ENCODE data around the gene ASRGL1. TPM values are rescaled to one million over a fixed set of nuclear protein-coding genes. Genes with fewer than 3 reads are reported as not detected.
A peak's percentile ranks its signal among the peaks of the same experiment; 100 is the strongest.

ASRGL1 gene
- polyA plus RNA-seq, 2 donors = 0.45 to 1.3 TPM

GRCh38 chr11:62402960-62403730, 65.9 kb downstream of the ASRGL1 start:
- no peaks in the 10 kb centered on the region for H3K27me3 ChIP-seq (ENCODE audit: control insufficient read depth in 1 of 2, insufficient read depth in 2 of 2, low read length in 2 of 2)
- peaks cover 23 to 46% of the 10 kb centered on the region in 2 donors for H3K4me1 ChIP-seq (ENCODE audit: control insufficient read depth in 2 of 2, insufficient read depth in 2 of 2, low read length in 1 of 2)
- 40 to 56% methylated on average over 12 of the region's 12 CpGs for WGBS, 2 donors
- H3K27ac ChIP-seq (ENCODE audit: low read depth in 2 of 2, low read length in 1 of 2) = peak overlapping the region; percentile 91 to 94
- H3K36me3 ChIP-seq (ENCODE audit: control insufficient read depth in 2 of 2, insufficient read depth in 2 of 2, low read length in 1 of 2) = no peaks in the 10 kb centered on the region
- no peak overlapping the region for H3K4me3 ChIP-seq (ENCODE audit: low read depth in 1 of 2, low read length in 2 of 2)
- no peaks in the 10 kb centered on the region for H3K9me3 ChIP-seq (ENCODE audit: control insufficient read depth in 2 of 2, insufficient read depth in 1 of 2, low read depth in 1 of 2, low read length in 1 of 2)

- Histone ChIP-seq H3K36me3 (ENCODE audit: control insufficient read depth in 2 of 2, insufficient read depth in 2 of 2, low read length in 1 of 2) (no peaks in the 10 kb centered on the region), H3K4me1 (ENCODE audit: control insufficient read depth in 2 of 2, insufficient read depth in 2 of 2, low read length in 1 of 2) (peaks cover 19 to 34% of the 10 kb centered on the region in 2 donors), H3K9me3 (ENCODE audit: control insufficient read depth in 2 of 2, insufficient read depth in 1 of 2, low read depth in 1 of 2, low read length in 1 of 2) (no peaks in the 10 kb centered on the region), H3K27me3 (ENCODE audit: control insufficient read depth in 1 of 2, insufficient read depth in 2 of 2, low read length in 2 of 2) (no peaks in the 10 kb centered on the region), H3K4me3 (ENCODE audit: low read depth in 1 of 2, low read length in 2 of 2) (no peak overlapping the region), H3K27ac (ENCODE audit: low read depth in 2 of 2, low read length in 1 of 2) (no peak overlapping the region)
- 93 to 96% methylated on average over 6 of the region's 6 CpGs for WGBS, 2 donors
Observed at GRCh38 chr11:62404435-62404834, 67.2 kb downstream of the ASRGL1 start.

GRCh38 chr11:62404901-62405300, 67.7 kb downstream of the ASRGL1 start:
- no peak overlapping the region for H3K4me3 ChIP-seq (ENCODE audit: low read depth in 1 of 2, low read length in 2 of 2)
- H3K27ac ChIP-seq (ENCODE audit: low read depth in 2 of 2, low read length in 1 of 2) = no peak overlapping the region
- H3K9me3 ChIP-seq (ENCODE audit: control insufficient read depth in 2 of 2, insufficient read depth in 1 of 2, low read depth in 1 of 2, low read length in 1 of 2) = no peaks in the 10 kb centered on the region
- no peaks in the 10 kb centered on the region for H3K36me3 ChIP-seq (ENCODE audit: control insufficient read depth in 2 of 2, insufficient read depth in 2 of 2, low read length in 1 of 2)
- WGBS, 2 donors = 78 to 85% methylated on average over 5 of the region's 5 CpGs
- H3K27me3 ChIP-seq (ENCODE audit: control insufficient read depth in 1 of 2, insufficient read depth in 2 of 2, low read length in 2 of 2) = no peaks in the 10 kb centered on the region
- H3K4me1 ChIP-seq (ENCODE audit: control insufficient read depth in 2 of 2, insufficient read depth in 2 of 2, low read length in 1 of 2) = peaks cover 17 to 33% of the 10 kb centered on the region in 2 donors

GRCh38 chr11:62406034-62406433, 68.8 kb downstream of the ASRGL1 start:
- H3K4me1 ChIP-seq (ENCODE audit: control insufficient read depth in 2 of 2, insufficient read depth in 2 of 2, low read length in 1 of 2) = peaks cover 12 to 28% of the 10 kb centered on the region in 2 donors
- no peaks in the 10 kb centered on the region for H3K27me3 ChIP-seq (ENCODE audit: control insufficient read depth in 1 of 2, insufficient read depth in 2 of 2, low read length in 2 of 2)
- no peaks in the 10 kb centered on the region for H3K36me3 ChIP-seq (ENCODE audit: control insufficient read depth in 2 of 2, insufficient read depth in 2 of 2, low read length in 1 of 2)
- 62 to 63% methylated on average over 4 of the region's 4 CpGs for WGBS, 2 donors
- no peak overlapping the region for H3K4me3 ChIP-seq (ENCODE audit: low read depth in 1 of 2, low read length in 2 of 2)
- H3K9me3 ChIP-seq (ENCODE audit: control insufficient read depth in 2 of 2, insufficient read depth in 1 of 2, low read depth in 1 of 2, low read length in 1 of 2) = no peaks in the 10 kb centered on the region
- no peak overlapping the region for H3K27ac ChIP-seq (ENCODE audit: low read depth in 2 of 2, low read length in 1 of 2)

GRCh38 chr11:62409831-62410230, 72.6 kb downstream of the ASRGL1 start:
- no peaks in the 10 kb centered on the region for H3K9me3 ChIP-seq (ENCODE audit: control insufficient read depth in 2 of 2, insufficient read depth in 1 of 2, low read depth in 1 of 2, low read length in 1 of 2)
- peaks cover 7 to 23% of the 10 kb centered on the region in 2 donors for H3K4me1 ChIP-seq (ENCODE audit: control insufficient read depth in 2 of 2, insufficient read depth in 2 of 2, low read length in 1 of 2)
- no peaks in the 10 kb centered on the region for H3K27me3 ChIP-seq (ENCODE audit: control insufficient read depth in 1 of 2, insufficient read depth in 2 of 2, low read length in 2 of 2)
- peak overlapping the region in 1 of 2 donors; percentile 70 for H3K27ac ChIP-seq (ENCODE audit: low read depth in 2 of 2, low read length in 1 of 2)
- H3K4me3 ChIP-seq (ENCODE audit: low read depth in 1 of 2, low read length in 2 of 2) = no peak overlapping the region
- WGBS, 2 donors = 75 to 76% methylated on average over 8 of the region's 8 CpGs
- no peaks in the 10 kb centered on the region for H3K36me3 ChIP-seq (ENCODE audit: control insufficient read depth in 2 of 2, insufficient read depth in 2 of 2, low read length in 1 of 2)

GRCh38 chr11:62410972-62411371, 73.7 kb downstream of the ASRGL1 start:
- WGBS, 2 donors = 47 to 73% methylated on average over 8 of the region's 8 CpGs
- Histone ChIP-seq H3K27me3 (ENCODE audit: control insufficient read depth in 1 of 2, insufficient read depth in 2 of 2, low read length in 2 of 2) (no peaks in the 10 kb centered on the region), H3K36me3 (ENCODE audit: control insufficient read depth in 2 of 2, insufficient read depth in 2 of 2, low read length in 1 of 2) (no peaks in the 10 kb centered on the region), H3K27ac (ENCODE audit: low read depth in 2 of 2, low read length in 1 of 2) (peak overlapping the region; percentile 89 to 97), H3K4me3 (ENCODE audit: low read depth in 1 of 2, low read length in 2 of 2) (no peak overlapping the region), H3K4me1 (ENCODE audit: control insufficient read depth in 2 of 2, insufficient read depth in 2 of 2, low read length in 1 of 2) (peaks cover 7 to 23% of the 10 kb centered on the region in 2 donors), H3K9me3 (ENCODE audit: control insufficient read depth in 2 of 2, insufficient read depth in 1 of 2, low read depth in 1 of 2, low read length in 1 of 2) (no peaks in the 10 kb centered on the region)

- Histone ChIP-seq H3K36me3 (ENCODE audit: control insufficient read depth in 2 of 2, insufficient read depth in 2 of 2, low read length in 1 of 2) (no peaks in the 10 kb centered on the region), H3K9me3 (ENCODE audit: control insufficient read depth in 2 of 2, insufficient read depth in 1 of 2, low read depth in 1 of 2, low read length in 1 of 2) (no peaks in the 10 kb centered on the region), H3K27me3 (ENCODE audit: control insufficient read depth in 1 of 2, insufficient read depth in 2 of 2, low read length in 2 of 2) (no peaks in the 10 kb centered on the region), H3K27ac (ENCODE audit: low read depth in 2 of 2, low read length in 1 of 2) (peak overlapping the region; percentile 89 to 97), H3K4me1 (ENCODE audit: control insufficient read depth in 2 of 2, insufficient read depth in 2 of 2, low read length in 1 of 2) (peaks cover 7 to 23% of the 10 kb centered on the region in 2 donors), H3K4me3 (ENCODE audit: low read depth in 1 of 2, low read length in 2 of 2) (no peak overlapping the region)
- WGBS, 2 donors = 50 to 74% methylated on average over 5 of the region's 5 CpGs
Observed at GRCh38 chr11:62411524-62411923, 74.3 kb downstream of the ASRGL1 start.

- Histone ChIP-seq H3K4me1 (ENCODE audit: control insufficient read depth in 2 of 2, insufficient read depth in 2 of 2, low read length in 1 of 2) (peaks cover 7 to 23% of the 10 kb centered on the region in 2 donors), H3K4me3 (ENCODE audit: low read depth in 1 of 2, low read length in 2 of 2) (no peak overlapping the region), H3K27me3 (ENCODE audit: control insufficient read depth in 1 of 2, insufficient read depth in 2 of 2, low read length in 2 of 2) (no peaks in the 10 kb centered on the region), H3K9me3 (ENCODE audit: control insufficient read depth in 2 of 2, insufficient read depth in 1 of 2, low read depth in 1 of 2, low read length in 1 of 2) (no peaks in the 10 kb centered on the region), H3K27ac (ENCODE audit: low read depth in 2 of 2, low read length in 1 of 2) (peak overlapping the region; percentile 83 to 94), H3K36me3 (ENCODE audit: control insufficient read depth in 2 of 2, insufficient read depth in 2 of 2, low read length in 1 of 2) (no peaks in the 10 kb centered on the region)
- WGBS, 2 donors = 43 to 44% methylated on average over 8 of the region's 8 CpGs
Observed at GRCh38 chr11:62413060-62413696, 75.9 kb downstream of the ASRGL1 start.

- WGBS, 2 donors = 76 to 83% methylated on average over 12 of the region's 12 CpGs
- no peaks in the 10 kb centered on the region for H3K27me3 ChIP-seq (ENCODE audit: control insufficient read depth in 1 of 2, insufficient read depth in 2 of 2, low read length in 2 of 2)
- H3K27ac ChIP-seq (ENCODE audit: low read depth in 2 of 2, low read length in 1 of 2) = peak overlapping the region in 1 of 2 donors; percentile 62
- no peak overlapping the region for H3K4me3 ChIP-seq (ENCODE audit: low read depth in 1 of 2, low read length in 2 of 2)
- H3K4me1 ChIP-seq (ENCODE audit: control insufficient read depth in 2 of 2, insufficient read depth in 2 of 2, low read length in 1 of 2) = peaks cover 7 to 17% of the 10 kb centered on the region in 2 donors
- H3K9me3 ChIP-seq (ENCODE audit: control insufficient read depth in 2 of 2, insufficient read depth in 1 of 2, low read depth in 1 of 2, low read length in 1 of 2) = no peaks in the 10 kb centered on the region
- no peaks in the 10 kb centered on the region for H3K36me3 ChIP-seq (ENCODE audit: control insufficient read depth in 2 of 2, insufficient read depth in 2 of 2, low read length in 1 of 2)
Observed at GRCh38 chr11:62416596-62416995, 79.3 kb downstream of the ASRGL1 start.
